Astrocyte (in vitro differentiated cells and primary cell): Measurements from ENCODE around the gene ZNF556. TPM values are rescaled to one million over a fixed set of nuclear protein-coding genes. Genes with fewer than 3 reads are reported as not detected.

Source experiments
- DNase-seq: peaks from one replicate; pipeline ENCODE4 v3.0.0-alpha.2; 2010; ENCODE audit warnings: low read depth
- FAIRE-seq: peaks from 2 replicates; lab custom pipeline; 2011; peaks lifted over from hg19 to GRCh38; lab: Jason Lieb, UNC
- H2AFZ ChIP-seq: 2 replicates; pipeline ENCODE4 v1.6.0; 2012; ENCODE audit warnings: low read depth, low read length, inconsistent platforms
- H3K27ac ChIP-seq: 2 replicates; pipeline ENCODE4 v1.5.1; 2011; ENCODE audit warnings: low read depth, low read length, inconsistent platforms
- H3K27me3 ChIP-seq: 2 replicates; pipeline ENCODE4 v1.6.0; 2011; ENCODE audit warnings: low read length, inconsistent platforms; ENCODE audit not compliant: insufficient read depth
- H3K36me3 ChIP-seq: 2 replicates; pipeline ENCODE4 v1.5.1; 2011; ENCODE audit warnings: low read length, inconsistent platforms; ENCODE audit not compliant: insufficient read depth
- H3K4me1 ChIP-seq: 2 replicates; pipeline ENCODE4 v1.5.1; 2011; ENCODE audit warnings: low read length, inconsistent platforms; ENCODE audit not compliant: insufficient read depth
- H3K4me2 ChIP-seq: 2 replicates; pipeline ENCODE4 v1.6.0; 2012; ENCODE audit warnings: low read length, inconsistent platforms
- H3K4me3 ChIP-seq: 2 replicates; pipeline ENCODE4 v1.5.1; 2011; ENCODE audit warnings: low read depth, mild to moderate bottlenecking, low read length, inconsistent platforms; ENCODE audit not compliant: insufficient read depth
- H3K79me2 ChIP-seq: 2 replicates; pipeline ENCODE4 v1.6.0; 2012; ENCODE audit warnings: mild to moderate bottlenecking, low read length, inconsistent platforms; ENCODE audit not compliant: insufficient read depth
- H3K9ac ChIP-seq: 2 replicates; pipeline ENCODE4 v1.6.0; 2012; ENCODE audit warnings: mild to moderate bottlenecking, low read length, inconsistent platforms
- H3K9me3 ChIP-seq: 2 replicates; pipeline ENCODE4 v1.5.1; 2012; ENCODE audit warnings: low read depth, mild to moderate bottlenecking, low read length, inconsistent platforms; ENCODE audit not compliant: insufficient read depth
- H4K20me1 ChIP-seq: 2 replicates; pipeline ENCODE4 v1.6.0; 2012; ENCODE audit warnings: low read length, inconsistent platforms; ENCODE audit not compliant: insufficient read depth
- H3K27ac Mint-ChIP-seq: one replicate; pipeline ENCODE4 v1.8.0; 2021; ENCODE audit warnings: mild to moderate bottlenecking, mixed read lengths; ENCODE audit not compliant: unreplicated experiment
- H3K27me3 Mint-ChIP-seq: one replicate; pipeline ENCODE4 v1.8.0; 2021; ENCODE audit warnings: low read depth, mixed read lengths; ENCODE audit not compliant: unreplicated experiment
- H3K36me3 Mint-ChIP-seq: one replicate; pipeline ENCODE4 v1.8.0; 2021; ENCODE audit warnings: low read depth, mixed read lengths; ENCODE audit not compliant: unreplicated experiment
- H3K4me1 Mint-ChIP-seq: one replicate; pipeline ENCODE4 v1.8.0; 2021; ENCODE audit warnings: low read depth, mixed read lengths; ENCODE audit not compliant: unreplicated experiment
- H3K4me3 Mint-ChIP-seq: one replicate; pipeline ENCODE4 v1.8.0; 2021; ENCODE audit warnings: mild to moderate bottlenecking, moderate library complexity, mixed read lengths; ENCODE audit not compliant: unreplicated experiment
- H3K9me3 Mint-ChIP-seq: one replicate; pipeline ENCODE4 v1.8.0; 2021; ENCODE audit warnings: mild to moderate bottlenecking, mixed read lengths; ENCODE audit not compliant: unreplicated experiment
- EZH2 ChIP-seq: IDR thresholded peaks from 2 replicates; pipeline ENCODE4 v1.6.1; 2012; ENCODE audit warnings: mild to moderate bottlenecking, low read length, inconsistent platforms; ENCODE audit not compliant: insufficient read depth
- total RNA-seq: library from RNA; stranded (reverse); gene quantifications from 2 replicates; pipeline ENCODE4 v1.2.1, GENCODE V29; 2021
- TF ChIP-seq, protein P1 (sequence below): IDR thresholded peaks from 2 replicates; pipeline ENCODE4 v1.5.1; 2011; ENCODE audit warnings: low read depth, mild to moderate bottlenecking, inconsistent platforms, low read length, moderate library complexity; ENCODE audit not compliant: insufficient read depth

The ZNF556 gene
- total RNA-seq, 1 donor from 2014 or later, result not detected

DNA sequence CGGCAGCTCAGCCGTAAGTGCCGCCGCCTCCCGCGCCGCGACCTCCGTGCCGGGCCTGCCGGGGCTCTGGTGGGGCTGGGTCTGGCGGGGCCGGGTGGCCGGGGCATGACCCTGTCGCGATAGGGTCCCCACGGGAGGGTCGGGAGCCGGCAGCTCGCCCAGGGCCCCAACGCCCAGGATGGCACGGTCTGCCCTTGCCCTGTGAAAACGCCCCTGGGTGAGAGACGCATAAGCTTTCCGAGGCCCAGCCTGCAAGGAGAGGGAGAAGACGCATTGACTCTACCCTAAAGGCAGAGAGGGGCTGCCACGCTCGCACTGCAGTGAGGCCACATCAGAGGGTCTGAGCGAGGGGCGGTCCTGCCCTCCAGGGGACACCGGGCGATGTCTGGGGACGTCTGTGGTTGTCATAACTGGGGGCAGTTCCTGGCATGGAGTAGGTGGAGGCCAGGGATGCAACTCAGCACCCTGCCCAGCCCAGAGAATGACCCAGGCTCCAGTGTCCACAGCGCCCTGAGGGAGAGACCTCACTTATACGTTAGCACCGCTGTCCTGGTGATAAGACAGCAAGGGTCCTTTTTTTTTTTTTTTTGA is 46.9 kb upstream of the ZNF556 start:
- H4K20me1 ChIP-seq, result no peaks in the 10 kb centered on the region
- peaks cover 5% of the 10 kb centered on the region for H3K9me3 Mint-ChIP-seq
- no peaks in the 10 kb centered on the region for H3K4me1 Mint-ChIP-seq
- FAIRE-seq (no peak), DNase-seq (no peak)
- H3K27me3 ChIP-seq, result no peaks in the 10 kb centered on the region
- H3K9me3 ChIP-seq, result no peaks in the 10 kb centered on the region
- H3K27ac ChIP-seq, result no peak overlapping the region
- no peaks in the 10 kb centered on the region for H3K27me3 Mint-ChIP-seq
- peak overlapping the region; percentile 98 for H3K4me2 ChIP-seq
- H2AFZ ChIP-seq, result peak overlapping the region; percentile 85
- TF ChIP-seq EZH2, result no peak
- TF ChIP-seq, protein P1, sequence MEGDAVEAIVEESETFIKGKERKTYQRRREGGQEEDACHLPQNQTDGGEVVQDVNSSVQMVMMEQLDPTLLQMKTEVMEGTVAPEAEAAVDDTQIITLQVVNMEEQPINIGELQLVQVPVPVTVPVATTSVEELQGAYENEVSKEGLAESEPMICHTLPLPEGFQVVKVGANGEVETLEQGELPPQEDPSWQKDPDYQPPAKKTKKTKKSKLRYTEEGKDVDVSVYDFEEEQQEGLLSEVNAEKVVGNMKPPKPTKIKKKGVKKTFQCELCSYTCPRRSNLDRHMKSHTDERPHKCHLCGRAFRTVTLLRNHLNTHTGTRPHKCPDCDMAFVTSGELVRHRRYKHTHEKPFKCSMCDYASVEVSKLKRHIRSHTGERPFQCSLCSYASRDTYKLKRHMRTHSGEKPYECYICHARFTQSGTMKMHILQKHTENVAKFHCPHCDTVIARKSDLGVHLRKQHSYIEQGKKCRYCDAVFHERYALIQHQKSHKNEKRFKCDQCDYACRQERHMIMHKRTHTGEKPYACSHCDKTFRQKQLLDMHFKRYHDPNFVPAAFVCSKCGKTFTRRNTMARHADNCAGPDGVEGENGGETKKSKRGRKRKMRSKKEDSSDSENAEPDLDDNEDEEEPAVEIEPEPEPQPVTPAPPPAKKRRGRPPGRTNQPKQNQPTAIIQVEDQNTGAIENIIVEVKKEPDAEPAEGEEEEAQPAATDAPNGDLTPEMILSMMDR, result no peak
- no peaks in the 10 kb centered on the region for H3K36me3 ChIP-seq
- H3K4me3 Mint-ChIP-seq, result peak overlapping the region; percentile 86
- H3K79me2 ChIP-seq, result peaks cover 4% of the 10 kb centered on the region
- H3K4me3 ChIP-seq, result peak overlapping the region; percentile 75
- peak overlapping the region; percentile 41 for H3K27ac Mint-ChIP-seq
- peak overlapping the region; percentile 78 for H3K9ac ChIP-seq
- peaks cover 30% of the 10 kb centered on the region for H3K36me3 Mint-ChIP-seq
- H3K4me1 ChIP-seq, result no peaks in the 10 kb centered on the region

DNA sequence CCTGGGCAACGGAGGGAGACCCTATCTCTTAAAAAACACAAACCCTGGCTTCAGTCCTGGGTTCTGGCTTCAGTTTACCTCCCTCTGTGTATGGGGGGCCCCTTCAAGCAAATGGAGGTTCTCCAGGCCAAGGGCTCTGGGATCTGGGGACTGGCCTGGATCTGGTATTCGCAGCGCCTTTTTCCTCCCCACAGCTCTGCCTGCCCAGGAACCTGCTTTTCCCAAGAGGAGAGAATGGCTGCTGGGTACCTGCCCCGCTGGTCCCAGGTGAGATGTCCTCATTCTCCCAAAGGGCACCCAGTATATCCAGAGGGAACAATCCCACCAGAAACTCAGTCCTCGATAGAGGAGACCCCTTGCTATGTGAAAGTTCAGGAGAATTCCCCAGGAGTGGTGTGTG is 44.3 kb upstream of the ZNF556 start:
- Mint-ChIP-seq H3K27ac (no peak overlapping the region), H3K4me3 (no peak overlapping the region), H3K36me3 (peaks cover 42% of the 10 kb centered on the region), H3K4me1 (no peaks in the 10 kb centered on the region), H3K9me3 (peaks cover 16% of the 10 kb centered on the region), H3K27me3 (no peaks in the 10 kb centered on the region)
- Histone ChIP-seq H4K20me1 (no peaks in the 10 kb centered on the region), H3K9me3 (no peaks in the 10 kb centered on the region), H3K79me2 (peaks cover 4% of the 10 kb centered on the region), H3K4me3 (no peak overlapping the region), H3K4me1 (no peaks in the 10 kb centered on the region), H3K4me2 (no peak overlapping the region), H3K27me3 (no peaks in the 10 kb centered on the region), H3K9ac (no peak overlapping the region), H3K27ac (no peak overlapping the region), H2AFZ (no peak overlapping the region), H3K36me3 (no peaks in the 10 kb centered on the region)
- TF ChIP-seq EZH2, result no peak
- TF ChIP-seq, protein P1, result no peak
- FAIRE-seq (no peak), DNase-seq (no peak)

DNA sequence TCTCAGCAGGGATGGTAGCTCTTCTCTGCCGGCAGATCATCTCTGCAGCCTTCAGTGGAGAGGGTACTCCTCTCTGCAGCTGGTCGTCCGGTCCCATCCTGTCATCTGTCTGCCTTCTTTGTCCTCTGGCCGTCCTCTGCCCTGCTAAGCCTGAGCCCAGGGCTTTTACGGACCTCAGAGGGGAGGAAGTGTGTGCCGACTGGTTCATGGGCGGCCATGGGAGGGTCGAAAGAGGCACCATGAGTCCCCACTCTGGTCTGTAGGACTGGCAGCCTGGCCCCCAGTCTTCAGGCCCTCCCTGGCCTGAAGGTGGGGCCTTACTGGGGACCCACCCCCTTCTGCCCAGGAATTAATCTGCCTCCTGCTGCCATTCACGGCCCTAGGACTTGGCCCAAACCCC is 43.5 kb upstream of the ZNF556 start:
- no peaks in the 10 kb centered on the region for H3K4me1 ChIP-seq
- no peaks in the 10 kb centered on the region for H4K20me1 ChIP-seq
- H3K36me3 Mint-ChIP-seq, result peaks cover 50% of the 10 kb centered on the region
- H3K4me1 Mint-ChIP-seq, result no peaks in the 10 kb centered on the region
- no peak overlapping the region for H3K27ac ChIP-seq
- no peak overlapping the region for H3K4me3 Mint-ChIP-seq
- H3K4me3 ChIP-seq, result no peak overlapping the region
- H3K9ac ChIP-seq, result no peak overlapping the region
- no peak for FAIRE-seq
- no peak overlapping the region for H3K27ac Mint-ChIP-seq
- H3K4me2 ChIP-seq, result no peak overlapping the region
- no peak overlapping the region for H2AFZ ChIP-seq
- peaks cover 23% of the 10 kb centered on the region for H3K9me3 Mint-ChIP-seq
- H3K79me2 ChIP-seq, result peaks cover 4% of the 10 kb centered on the region
- no peaks in the 10 kb centered on the region for H3K27me3 Mint-ChIP-seq
- peaks cover under 1% of the 10 kb centered on the region for H3K9me3 ChIP-seq
- no peak for TF ChIP-seq EZH2
- TF ChIP-seq, protein P1, result no peak
- no peaks in the 10 kb centered on the region for H3K36me3 ChIP-seq
- no peak for DNase-seq
- H3K27me3 ChIP-seq, result no peaks in the 10 kb centered on the region
